K562 (cell line): ENCODE data around the gene MAD1L1. TPM values are rescaled to one million over a fixed set of nuclear protein-coding genes. Genes with fewer than 3 reads are reported as not detected.

Source experiments
- BHLHE40 ChIP-seq: IDR thresholded peaks from 2 replicates; pipeline ENCODE4 v1.6.1; 2011; ENCODE audit warnings: low read length, improper control_type of control experiment
- CBFA2T2 ChIP-seq: fragments of 450-650 bp; conservative IDR thresholded peaks from 2 replicates; pipeline ENCODE4 v1.6.1; 2017; ENCODE audit warnings: mild to moderate bottlenecking
- FOSL1 ChIP-seq: fragments of 200-800 bp; sonication (Bioruptor generic); conservative IDR thresholded peaks from 2 replicates; pipeline ENCODE4 v1.6.1; 2016; ENCODE audit warnings: missing genetic modification characterization, missing compliant biosample characterization
- NRF1 ChIP-seq, 2 experiments: fragments of 450-650 bp; IDR thresholded peaks in 1 of 2; conservative IDR thresholded peaks in 1 of 2; 2 replicates each; pipeline ENCODE4 v1.6.1; 2014; ENCODE audit warnings: mild to moderate bottlenecking in 2 of 2
- SIN3A ChIP-seq, 2 experiments: fragments of 150-350 bp in 1 of 2; IDR thresholded peaks; 2 replicates each; pipeline ENCODE4 v1.6.1; 2011 to 2016; ENCODE audit warnings: borderline replicate concordance in 2 of 2, low read depth in 2 of 2, low read length in 2 of 2, mild to moderate bottlenecking in 2 of 2, moderate library complexity in 2 of 2; ENCODE audit not compliant: control insufficient read depth in 1 of 2
- SIRT6 ChIP-seq: IDR thresholded peaks from one replicate; pipeline ENCODE4 v1.6.1; 2012; ENCODE audit warnings: low read depth, mild to moderate bottlenecking, control low read depth, inconsistent platforms, low read length, moderate library complexity
- ZEB2 ChIP-seq: fragments of 450-650 bp; IDR thresholded peaks from 2 replicates; pipeline ENCODE4 v1.6.1; 2016
- ZNF263 ChIP-seq: sonication (generic); formaldehyde crosslinking; IDR thresholded peaks from 2 replicates; pipeline ENCODE4 v1.8.0; 2022; ENCODE audit warnings: mild to moderate bottlenecking, missing genetic modification reagents, borderline replicate concordance
- ZNF583 ChIP-seq: fragments of 250-450 bp; sonication (Bioruptor Pico); IDR thresholded peaks from 2 replicates; pipeline ENCODE4 v1.4.0; 2020
- polyA plus RNA-seq, 8 experiments: library from polyadenylated mRNA; depleted of rRNA in 4 of 8; stranded (reverse) in 5 of 8; unstranded in 3 of 8; fragments of >200 nt; fragmentation: Nextera tagmentation in 2 of 8; fragmentation: Illumina TruSeq in 1 of 8; extraction: Ambion mirVana in 2 of 8; extraction: Trizol in 1 of 8; gene quantifications; 2 replicates each; pipeline versions ENCODE4 v1.2.1 to v1.2.3, GENCODE V29; 2011 to 2014; ENCODE audit warnings: inconsistent platforms in 1 of 8, missing spikeins in 1 of 8
- total RNA-seq, 7 experiments: library from RNA; depleted of rRNA in 6 of 7; stranded (reverse); fragments of >200 nt in 6 of 7; fragmentation: Illumina TruSeq in 2 of 7; extraction: Trizol in 2 of 7; gene quantifications; 2 replicates each; pipeline versions ENCODE4 v1.2.1 to v1.2.3, GENCODE V29; 2011 to 2021; ENCODE audit warnings: low replicate concordance in 1 of 7
- TF ChIP-seq, protein P1 (sequence below): fragments of 450-650 bp; IDR thresholded peaks from 2 replicates; pipeline ENCODE4 v1.6.1; 2017; ENCODE audit warnings: antibody characterized with exemption, mild to moderate bottlenecking
- TF ChIP-seq, protein P2 (sequence below): sonication (generic); formaldehyde crosslinking; IDR thresholded peaks from 2 replicates; pipeline ENCODE4 v1.8.0; 2022; ENCODE audit warnings: mild to moderate bottlenecking, missing genetic modification reagents
- TF ChIP-seq, protein P3 (sequence below): sonication (generic); formaldehyde crosslinking; IDR thresholded peaks from 2 replicates; pipeline ENCODE4 v1.8.0; 2023; ENCODE audit warnings: mild to moderate bottlenecking, missing genetic modification reagents
- TF ChIP-seq, protein P4 (sequence below): fragments of 250-450 bp; sonication (Bioruptor Pico); IDR thresholded peaks from 2 replicates; pipeline ENCODE4 v1.8.0; 2022; ENCODE audit warnings: moderate library complexity, mild to moderate bottlenecking, inconsistent platforms

MAD1L1 gene
- total and polyA plus RNA-seq, 9 of the 15 experiments (the other 6 are each of a cell fraction or from before 2014, with no cell fraction given), result 1.7 to 89.7 (median 18.0) TPM

DNA sequence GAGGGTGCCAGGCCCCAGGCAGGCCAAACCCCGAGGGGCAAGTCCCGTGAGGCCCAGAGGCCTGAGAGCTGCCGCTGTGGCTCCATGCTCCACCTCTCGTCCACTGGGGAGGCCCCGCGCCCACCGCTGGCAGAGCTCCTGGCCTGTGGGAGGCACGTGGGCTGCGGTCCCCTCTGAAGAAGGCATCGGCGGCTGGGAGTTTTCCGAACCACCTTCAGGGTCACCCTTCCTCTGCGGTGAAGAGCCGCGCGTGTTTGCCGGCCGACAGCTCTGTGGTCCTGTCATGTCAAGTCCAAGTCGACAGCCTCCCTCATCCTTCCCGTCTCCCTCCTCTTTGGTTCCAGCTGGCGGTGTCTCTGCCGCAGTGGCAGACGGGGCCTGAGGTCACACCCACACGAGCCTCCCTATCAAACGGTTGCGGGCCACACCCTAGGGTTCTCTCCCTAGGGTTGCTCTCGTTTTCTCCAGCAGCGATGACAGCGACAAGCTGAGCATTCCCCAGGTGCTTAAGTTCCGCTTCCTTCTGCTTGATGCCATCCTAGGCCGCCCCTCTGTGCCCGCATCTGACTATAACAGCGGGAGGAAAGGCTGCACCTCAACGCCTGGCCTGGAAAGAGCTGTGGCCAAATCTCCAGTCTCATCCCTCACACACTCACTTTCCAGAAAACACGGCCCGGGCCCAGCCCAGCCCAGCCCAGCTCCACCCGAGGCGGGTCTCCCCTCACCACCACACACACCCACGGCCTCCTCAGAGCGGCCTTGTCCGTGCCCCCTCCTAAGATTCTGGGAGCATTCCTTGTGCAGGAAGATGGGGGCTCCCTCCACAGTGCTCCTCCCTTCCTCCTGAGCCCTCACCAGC lies 377.6 kb downstream of the MAD1L1 start (continued):
- TF ChIP-seq, protein P1, sequence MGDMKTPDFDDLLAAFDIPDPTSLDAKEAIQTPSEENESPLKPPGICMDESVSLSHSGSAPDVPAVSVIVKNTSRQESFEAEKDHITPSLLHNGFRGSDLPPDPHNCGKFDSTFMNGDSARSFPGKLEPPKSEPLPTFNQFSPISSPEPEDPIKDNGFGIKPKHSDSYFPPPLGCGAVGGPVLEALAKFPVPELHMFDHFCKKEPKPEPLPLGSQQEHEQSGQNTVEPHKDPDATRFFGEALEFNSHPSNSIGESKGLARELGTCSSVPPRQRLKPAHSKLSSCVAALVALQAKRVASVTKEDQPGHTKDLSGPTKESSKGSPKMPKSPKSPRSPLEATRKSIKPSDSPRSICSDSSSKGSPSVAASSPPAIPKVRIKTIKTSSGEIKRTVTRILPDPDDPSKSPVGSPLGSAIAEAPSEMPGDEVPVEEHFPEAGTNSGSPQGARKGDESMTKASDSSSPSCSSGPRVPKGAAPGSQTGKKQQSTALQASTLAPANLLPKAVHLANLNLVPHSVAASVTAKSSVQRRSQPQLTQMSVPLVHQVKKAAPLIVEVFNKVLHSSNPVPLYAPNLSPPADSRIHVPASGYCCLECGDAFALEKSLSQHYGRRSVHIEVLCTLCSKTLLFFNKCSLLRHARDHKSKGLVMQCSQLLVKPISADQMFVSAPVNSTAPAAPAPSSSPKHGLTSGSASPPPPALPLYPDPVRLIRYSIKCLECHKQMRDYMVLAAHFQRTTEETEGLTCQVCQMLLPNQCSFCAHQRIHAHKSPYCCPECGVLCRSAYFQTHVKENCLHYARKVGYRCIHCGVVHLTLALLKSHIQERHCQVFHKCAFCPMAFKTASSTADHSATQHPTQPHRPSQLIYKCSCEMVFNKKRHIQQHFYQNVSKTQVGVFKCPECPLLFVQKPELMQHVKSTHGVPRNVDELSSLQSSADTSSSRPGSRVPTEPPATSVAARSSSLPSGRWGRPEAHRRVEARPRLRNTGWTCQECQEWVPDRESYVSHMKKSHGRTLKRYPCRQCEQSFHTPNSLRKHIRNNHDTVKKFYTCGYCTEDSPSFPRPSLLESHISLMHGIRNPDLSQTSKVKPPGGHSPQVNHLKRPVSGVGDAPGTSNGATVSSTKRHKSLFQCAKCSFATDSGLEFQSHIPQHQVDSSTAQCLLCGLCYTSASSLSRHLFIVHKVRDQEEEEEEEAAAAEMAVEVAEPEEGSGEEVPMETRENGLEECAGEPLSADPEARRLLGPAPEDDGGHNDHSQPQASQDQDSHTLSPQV, result peak; percentile 95
- TF ChIP-seq, protein P2, sequence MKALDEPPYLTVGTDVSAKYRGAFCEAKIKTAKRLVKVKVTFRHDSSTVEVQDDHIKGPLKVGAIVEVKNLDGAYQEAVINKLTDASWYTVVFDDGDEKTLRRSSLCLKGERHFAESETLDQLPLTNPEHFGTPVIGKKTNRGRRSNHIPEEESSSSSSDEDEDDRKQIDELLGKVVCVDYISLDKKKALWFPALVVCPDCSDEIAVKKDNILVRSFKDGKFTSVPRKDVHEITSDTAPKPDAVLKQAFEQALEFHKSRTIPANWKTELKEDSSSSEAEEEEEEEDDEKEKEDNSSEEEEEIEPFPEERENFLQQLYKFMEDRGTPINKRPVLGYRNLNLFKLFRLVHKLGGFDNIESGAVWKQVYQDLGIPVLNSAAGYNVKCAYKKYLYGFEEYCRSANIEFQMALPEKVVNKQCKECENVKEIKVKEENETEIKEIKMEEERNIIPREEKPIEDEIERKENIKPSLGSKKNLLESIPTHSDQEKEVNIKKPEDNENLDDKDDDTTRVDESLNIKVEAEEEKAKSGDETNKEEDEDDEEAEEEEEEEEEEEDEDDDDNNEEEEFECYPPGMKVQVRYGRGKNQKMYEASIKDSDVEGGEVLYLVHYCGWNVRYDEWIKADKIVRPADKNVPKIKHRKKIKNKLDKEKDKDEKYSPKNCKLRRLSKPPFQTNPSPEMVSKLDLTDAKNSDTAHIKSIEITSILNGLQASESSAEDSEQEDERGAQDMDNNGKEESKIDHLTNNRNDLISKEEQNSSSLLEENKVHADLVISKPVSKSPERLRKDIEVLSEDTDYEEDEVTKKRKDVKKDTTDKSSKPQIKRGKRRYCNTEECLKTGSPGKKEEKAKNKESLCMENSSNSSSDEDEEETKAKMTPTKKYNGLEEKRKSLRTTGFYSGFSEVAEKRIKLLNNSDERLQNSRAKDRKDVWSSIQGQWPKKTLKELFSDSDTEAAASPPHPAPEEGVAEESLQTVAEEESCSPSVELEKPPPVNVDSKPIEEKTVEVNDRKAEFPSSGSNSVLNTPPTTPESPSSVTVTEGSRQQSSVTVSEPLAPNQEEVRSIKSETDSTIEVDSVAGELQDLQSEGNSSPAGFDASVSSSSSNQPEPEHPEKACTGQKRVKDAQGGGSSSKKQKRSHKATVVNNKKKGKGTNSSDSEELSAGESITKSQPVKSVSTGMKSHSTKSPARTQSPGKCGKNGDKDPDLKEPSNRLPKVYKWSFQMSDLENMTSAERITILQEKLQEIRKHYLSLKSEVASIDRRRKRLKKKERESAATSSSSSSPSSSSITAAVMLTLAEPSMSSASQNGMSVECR, result peak; percentile 97
- TF ChIP-seq ZNF583 (CRISPR knock-in tag), result peak; percentile 70; the same call in 1 of the 2 replicates
- TF ChIP-seq FOSL1 (tag), result no peak
- peak; percentile 42 for TF ChIP-seq CBFA2T2
- peak; percentile 65; the same call in 1 of the 2 replicates for TF ChIP-seq ZEB2
- TF ChIP-seq ZNF263 (CRISPR knock-in tag), result peak; percentile 82
- TF ChIP-seq, protein P3, sequence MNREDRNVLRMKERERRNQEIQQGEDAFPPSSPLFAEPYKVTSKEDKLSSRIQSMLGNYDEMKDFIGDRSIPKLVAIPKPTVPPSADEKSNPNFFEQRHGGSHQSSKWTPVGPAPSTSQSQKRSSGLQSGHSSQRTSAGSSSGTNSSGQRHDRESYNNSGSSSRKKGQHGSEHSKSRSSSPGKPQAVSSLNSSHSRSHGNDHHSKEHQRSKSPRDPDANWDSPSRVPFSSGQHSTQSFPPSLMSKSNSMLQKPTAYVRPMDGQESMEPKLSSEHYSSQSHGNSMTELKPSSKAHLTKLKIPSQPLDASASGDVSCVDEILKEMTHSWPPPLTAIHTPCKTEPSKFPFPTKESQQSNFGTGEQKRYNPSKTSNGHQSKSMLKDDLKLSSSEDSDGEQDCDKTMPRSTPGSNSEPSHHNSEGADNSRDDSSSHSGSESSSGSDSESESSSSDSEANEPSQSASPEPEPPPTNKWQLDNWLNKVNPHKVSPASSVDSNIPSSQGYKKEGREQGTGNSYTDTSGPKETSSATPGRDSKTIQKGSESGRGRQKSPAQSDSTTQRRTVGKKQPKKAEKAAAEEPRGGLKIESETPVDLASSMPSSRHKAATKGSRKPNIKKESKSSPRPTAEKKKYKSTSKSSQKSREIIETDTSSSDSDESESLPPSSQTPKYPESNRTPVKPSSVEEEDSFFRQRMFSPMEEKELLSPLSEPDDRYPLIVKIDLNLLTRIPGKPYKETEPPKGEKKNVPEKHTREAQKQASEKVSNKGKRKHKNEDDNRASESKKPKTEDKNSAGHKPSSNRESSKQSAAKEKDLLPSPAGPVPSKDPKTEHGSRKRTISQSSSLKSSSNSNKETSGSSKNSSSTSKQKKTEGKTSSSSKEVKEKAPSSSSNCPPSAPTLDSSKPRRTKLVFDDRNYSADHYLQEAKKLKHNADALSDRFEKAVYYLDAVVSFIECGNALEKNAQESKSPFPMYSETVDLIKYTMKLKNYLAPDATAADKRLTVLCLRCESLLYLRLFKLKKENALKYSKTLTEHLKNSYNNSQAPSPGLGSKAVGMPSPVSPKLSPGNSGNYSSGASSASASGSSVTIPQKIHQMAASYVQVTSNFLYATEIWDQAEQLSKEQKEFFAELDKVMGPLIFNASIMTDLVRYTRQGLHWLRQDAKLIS (CRISPR knock-in tag), result no peak
- TF ChIP-seq SIN3A (IDR thresholded peaks at IDR 0.05; ENCODE audit: borderline replicate concordance in 2 of 2, control insufficient read depth in 1 of 2, low read depth in 2 of 2, low read length in 2 of 2), result peak; percentile 97 to 99
- TF ChIP-seq, protein P4, sequence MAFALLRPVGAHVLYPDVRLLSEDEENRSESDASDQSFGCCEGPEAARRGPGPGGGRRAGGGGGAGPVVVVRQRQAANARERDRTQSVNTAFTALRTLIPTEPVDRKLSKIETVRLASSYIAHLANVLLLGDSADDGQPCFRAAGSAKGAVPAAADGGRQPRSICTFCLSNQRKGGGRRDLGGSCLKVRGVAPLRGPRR (CRISPR knock-in tag), result 0 out of 2 replicates have a peak, but pooled peaks have one; percentile 20
- 0 out of 4 replicates have a peak, but pooled peaks have one; percentile 26 to 43 for TF ChIP-seq NRF1 (conservative IDR thresholded peaks at IDR 0.05 in 1 of 2, IDR thresholded peaks at IDR 0.05 in 1 of 2)
- peak; percentile 76 for TF ChIP-seq BHLHE40
- TF ChIP-seq SIRT6, result no peak
